ENCODE measurements around the gene ADISSP. TPM values are rescaled to one million over a fixed set of nuclear protein-coding genes. Genes with fewer than 3 reads are reported as not detected.
A peak's percentile ranks its signal among the peaks of the same experiment; 100 is the strongest.

The ADISSP gene
- total and polyA plus RNA-seq, 2 of the 13 experiments (the other 11 are each of a cell fraction or from before 2014, with no cell fraction given) = 38.3 to 90.6 TPM

DNA sequence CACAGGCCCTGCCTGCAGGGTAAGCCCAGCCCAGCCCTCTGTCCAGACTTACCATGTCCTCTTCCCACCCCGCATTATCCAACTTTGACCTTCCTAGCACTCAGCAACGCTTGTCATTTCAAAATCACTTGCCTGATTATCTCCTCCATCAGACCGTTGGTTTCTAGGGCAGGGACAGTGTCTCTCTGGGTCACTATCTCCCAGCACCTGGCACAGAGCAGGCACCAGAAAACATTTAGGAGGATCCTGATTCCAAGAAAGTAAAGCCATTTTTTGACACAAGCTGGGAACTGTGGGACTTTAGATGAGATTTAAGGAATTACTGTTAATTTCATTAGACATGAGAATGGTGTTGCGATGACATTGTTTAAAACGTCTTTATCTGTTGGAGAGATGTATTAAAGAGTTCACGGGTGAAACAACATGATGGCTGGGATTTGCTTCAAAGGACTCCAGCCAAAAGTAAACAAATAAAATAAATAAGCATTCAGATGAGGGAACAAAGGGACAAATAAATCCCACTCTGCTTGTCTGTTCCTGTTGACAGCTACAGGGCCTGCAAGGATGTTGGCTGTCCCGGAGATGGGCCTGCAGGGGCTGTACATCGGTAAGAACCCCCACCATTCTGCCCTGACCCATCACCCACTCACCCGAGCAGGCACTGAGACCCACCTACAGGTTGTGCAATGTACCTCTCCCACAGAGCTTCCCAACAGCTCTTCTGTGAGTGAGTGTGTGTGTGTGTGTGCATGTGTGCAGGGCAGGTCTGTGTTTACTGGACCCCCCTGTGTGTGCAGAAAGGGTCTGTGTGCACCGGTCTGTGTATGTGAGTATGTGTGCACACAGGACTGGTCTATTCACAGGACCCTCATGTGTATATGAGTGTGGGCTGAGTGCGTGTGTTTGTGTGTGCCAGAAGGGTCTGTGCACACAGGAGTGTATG lies 29.2 kb downstream of the ADISSP start (continued):
- TF ChIP-seq, protein P1, sequence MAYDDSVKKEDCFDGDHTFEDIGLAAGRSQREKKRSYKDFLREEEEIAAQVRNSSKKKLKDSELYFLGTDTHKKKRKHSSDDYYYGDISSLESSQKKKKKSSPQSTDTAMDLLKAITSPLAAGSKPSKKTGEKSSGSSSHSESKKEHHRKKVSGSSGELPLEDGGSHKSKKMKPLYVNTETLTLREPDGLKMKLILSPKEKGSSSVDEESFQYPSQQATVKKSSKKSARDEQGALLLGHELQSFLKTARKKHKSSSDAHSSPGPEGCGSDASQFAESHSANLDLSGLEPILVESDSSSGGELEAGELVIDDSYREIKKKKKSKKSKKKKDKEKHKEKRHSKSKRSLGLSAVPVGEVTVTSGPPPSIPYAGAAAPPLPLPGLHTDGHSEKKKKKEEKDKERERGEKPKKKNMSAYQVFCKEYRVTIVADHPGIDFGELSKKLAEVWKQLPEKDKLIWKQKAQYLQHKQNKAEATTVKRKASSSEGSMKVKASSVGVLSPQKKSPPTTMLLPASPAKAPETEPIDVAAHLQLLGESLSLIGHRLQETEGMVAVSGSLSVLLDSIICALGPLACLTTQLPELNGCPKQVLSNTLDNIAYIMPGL (CRISPR knock-in tag; IDR thresholded peaks at IDR 0.05; ENCODE audit: borderline replicate concordance in 1 of 2, low read depth in 1 of 2) = peak; percentile 6 to 34; a peak in 1 of 4 replicates
- TF ChIP-seq RAD21 (CRISPR knock-in tag; IDR thresholded peaks at IDR 0.05) (0 out of 2 replicates have a peak, but pooled peaks have one; percentile 19), FOXP1 (IDR thresholded peaks at IDR 0.05) (no peak), FOXP1 (CRISPR knock-in tag; IDR thresholded peaks at IDR 0.05) (peak; percentile 42; the same call in 1 of the 2 replicates), ELF4 (CRISPR knock-in tag; IDR thresholded peaks at IDR 0.05; ENCODE audit: borderline replicate concordance) (no peak), TCF7 (IDR thresholded peaks at IDR 0.05; ENCODE audit: low read depth) (peak; percentile 69; the same call in 1 of the 2 replicates), SRY (CRISPR knock-in tag; IDR thresholded peaks at IDR 0.05) (peak; percentile 56; the same call in 1 of the 2 replicates), FOXA3 (CRISPR knock-in tag; IDR thresholded peaks at IDR 0.05) (peak; percentile 47; the same call in 1 of the 2 replicates), ZNF605 (CRISPR knock-in tag; IDR thresholded peaks at IDR 0.05) (no peak), THAP11 (CRISPR knock-in tag; IDR thresholded peaks at IDR 0.05) (peak; percentile 11; the same call in 1 of the 2 replicates), FOSL1 (CRISPR knock-in tag; IDR thresholded peaks at IDR 0.05; ENCODE audit: borderline replicate concordance) (no peak)
- TF ChIP-seq, protein P2, sequence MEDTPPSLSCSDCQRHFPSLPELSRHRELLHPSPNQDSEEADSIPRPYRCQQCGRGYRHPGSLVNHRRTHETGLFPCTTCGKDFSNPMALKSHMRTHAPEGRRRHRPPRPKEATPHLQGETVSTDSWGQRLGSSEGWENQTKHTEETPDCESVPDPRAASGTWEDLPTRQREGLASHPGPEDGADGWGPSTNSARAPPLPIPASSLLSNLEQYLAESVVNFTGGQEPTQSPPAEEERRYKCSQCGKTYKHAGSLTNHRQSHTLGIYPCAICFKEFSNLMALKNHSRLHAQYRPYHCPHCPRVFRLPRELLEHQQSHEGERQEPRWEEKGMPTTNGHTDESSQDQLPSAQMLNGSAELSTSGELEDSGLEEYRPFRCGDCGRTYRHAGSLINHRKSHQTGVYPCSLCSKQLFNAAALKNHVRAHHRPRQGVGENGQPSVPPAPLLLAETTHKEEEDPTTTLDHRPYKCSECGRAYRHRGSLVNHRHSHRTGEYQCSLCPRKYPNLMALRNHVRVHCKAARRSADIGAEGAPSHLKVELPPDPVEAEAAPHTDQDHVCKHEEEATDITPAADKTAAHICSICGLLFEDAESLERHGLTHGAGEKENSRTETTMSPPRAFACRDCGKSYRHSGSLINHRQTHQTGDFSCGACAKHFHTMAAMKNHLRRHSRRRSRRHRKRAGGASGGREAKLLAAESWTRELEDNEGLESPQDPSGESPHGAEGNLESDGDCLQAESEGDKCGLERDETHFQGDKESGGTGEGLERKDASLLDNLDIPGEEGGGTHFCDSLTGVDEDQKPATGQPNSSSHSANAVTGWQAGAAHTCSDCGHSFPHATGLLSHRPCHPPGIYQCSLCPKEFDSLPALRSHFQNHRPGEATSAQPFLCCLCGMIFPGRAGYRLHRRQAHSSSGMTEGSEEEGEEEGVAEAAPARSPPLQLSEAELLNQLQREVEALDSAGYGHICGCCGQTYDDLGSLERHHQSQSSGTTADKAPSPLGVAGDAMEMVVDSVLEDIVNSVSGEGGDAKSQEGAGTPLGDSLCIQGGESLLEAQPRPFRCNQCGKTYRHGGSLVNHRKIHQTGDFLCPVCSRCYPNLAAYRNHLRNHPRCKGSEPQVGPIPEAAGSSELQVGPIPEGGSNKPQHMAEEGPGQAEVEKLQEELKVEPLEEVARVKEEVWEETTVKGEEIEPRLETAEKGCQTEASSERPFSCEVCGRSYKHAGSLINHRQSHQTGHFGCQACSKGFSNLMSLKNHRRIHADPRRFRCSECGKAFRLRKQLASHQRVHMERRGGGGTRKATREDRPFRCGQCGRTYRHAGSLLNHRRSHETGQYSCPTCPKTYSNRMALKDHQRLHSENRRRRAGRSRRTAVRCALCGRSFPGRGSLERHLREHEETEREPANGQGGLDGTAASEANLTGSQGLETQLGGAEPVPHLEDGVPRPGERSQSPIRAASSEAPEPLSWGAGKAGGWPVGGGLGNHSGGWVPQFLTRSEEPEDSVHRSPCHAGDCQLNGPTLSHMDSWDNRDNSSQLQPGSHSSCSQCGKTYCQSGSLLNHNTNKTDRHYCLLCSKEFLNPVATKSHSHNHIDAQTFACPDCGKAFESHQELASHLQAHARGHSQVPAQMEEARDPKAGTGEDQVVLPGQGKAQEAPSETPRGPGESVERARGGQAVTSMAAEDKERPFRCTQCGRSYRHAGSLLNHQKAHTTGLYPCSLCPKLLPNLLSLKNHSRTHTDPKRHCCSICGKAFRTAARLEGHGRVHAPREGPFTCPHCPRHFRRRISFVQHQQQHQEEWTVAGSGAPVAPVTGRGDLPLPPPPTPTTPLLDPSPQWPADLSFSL (CRISPR knock-in tag; IDR thresholded peaks at IDR 0.05) = peak; percentile 61; the same call in 1 of the 2 replicates
- TF ChIP-seq, protein P3, sequence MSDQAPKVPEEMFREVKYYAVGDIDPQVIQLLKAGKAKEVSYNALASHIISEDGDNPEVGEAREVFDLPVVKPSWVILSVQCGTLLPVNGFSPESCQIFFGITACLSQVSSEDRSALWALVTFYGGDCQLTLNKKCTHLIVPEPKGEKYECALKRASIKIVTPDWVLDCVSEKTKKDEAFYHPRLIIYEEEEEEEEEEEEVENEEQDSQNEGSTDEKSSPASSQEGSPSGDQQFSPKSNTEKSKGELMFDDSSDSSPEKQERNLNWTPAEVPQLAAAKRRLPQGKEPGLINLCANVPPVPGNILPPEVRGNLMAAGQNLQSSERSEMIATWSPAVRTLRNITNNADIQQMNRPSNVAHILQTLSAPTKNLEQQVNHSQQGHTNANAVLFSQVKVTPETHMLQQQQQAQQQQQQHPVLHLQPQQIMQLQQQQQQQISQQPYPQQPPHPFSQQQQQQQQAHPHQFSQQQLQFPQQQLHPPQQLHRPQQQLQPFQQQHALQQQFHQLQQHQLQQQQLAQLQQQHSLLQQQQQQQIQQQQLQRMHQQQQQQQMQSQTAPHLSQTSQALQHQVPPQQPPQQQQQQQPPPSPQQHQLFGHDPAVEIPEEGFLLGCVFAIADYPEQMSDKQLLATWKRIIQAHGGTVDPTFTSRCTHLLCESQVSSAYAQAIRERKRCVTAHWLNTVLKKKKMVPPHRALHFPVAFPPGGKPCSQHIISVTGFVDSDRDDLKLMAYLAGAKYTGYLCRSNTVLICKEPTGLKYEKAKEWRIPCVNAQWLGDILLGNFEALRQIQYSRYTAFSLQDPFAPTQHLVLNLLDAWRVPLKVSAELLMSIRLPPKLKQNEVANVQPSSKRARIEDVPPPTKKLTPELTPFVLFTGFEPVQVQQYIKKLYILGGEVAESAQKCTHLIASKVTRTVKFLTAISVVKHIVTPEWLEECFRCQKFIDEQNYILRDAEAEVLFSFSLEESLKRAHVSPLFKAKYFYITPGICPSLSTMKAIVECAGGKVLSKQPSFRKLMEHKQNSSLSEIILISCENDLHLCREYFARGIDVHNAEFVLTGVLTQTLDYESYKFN (CRISPR knock-in tag; conservative IDR thresholded peaks at IDR 0.05) = peak; percentile 40
- TF ChIP-seq, protein P4, sequence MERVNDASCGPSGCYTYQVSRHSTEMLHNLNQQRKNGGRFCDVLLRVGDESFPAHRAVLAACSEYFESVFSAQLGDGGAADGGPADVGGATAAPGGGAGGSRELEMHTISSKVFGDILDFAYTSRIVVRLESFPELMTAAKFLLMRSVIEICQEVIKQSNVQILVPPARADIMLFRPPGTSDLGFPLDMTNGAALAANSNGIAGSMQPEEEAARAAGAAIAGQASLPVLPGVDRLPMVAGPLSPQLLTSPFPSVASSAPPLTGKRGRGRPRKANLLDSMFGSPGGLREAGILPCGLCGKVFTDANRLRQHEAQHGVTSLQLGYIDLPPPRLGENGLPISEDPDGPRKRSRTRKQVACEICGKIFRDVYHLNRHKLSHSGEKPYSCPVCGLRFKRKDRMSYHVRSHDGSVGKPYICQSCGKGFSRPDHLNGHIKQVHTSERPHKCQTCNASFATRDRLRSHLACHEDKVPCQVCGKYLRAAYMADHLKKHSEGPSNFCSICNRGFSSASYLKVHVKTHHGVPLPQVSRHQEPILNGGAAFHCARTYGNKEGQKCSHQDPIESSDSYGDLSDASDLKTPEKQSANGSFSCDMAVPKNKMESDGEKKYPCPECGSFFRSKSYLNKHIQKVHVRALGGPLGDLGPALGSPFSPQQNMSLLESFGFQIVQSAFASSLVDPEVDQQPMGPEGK (CRISPR knock-in tag; IDR thresholded peaks at IDR 0.05) = peak; percentile 70

Data from HepG2 (cell line).